ENCODE measurements around the gene BCCIP. TPM values are rescaled to one million over a fixed set of nuclear protein-coding genes. Genes with fewer than 3 reads are reported as not detected.

BCCIP gene
- polyA plus RNA-seq, 3 donors: 98.9 to 106 (median 104) TPM

GRCh38 chr10:125840955-125841354 lies 17.6 kb downstream of the BCCIP start:
- no peak for DNase-seq (ENCODE audit: low read depth in 3 of 3, low spot score in 2 of 3)

- DNase-seq (ENCODE audit: low read depth in 3 of 3, low spot score in 2 of 3): no peak
Measured at GRCh38 chr10:125843603-125844329, 20.4 kb downstream of the BCCIP start.

- no peak for DNase-seq (ENCODE audit: low read depth in 3 of 3, low spot score in 2 of 3)
Measured at GRCh38 chr10:125844751-125845221, 21.4 kb downstream of the BCCIP start.

- no peak for DNase-seq (ENCODE audit: low read depth in 3 of 3, low spot score in 2 of 3)
Measured at GRCh38 chr10:125845617-125846016, 22.3 kb downstream of the BCCIP start.

- DNase-seq (ENCODE audit: low read depth in 3 of 3, low spot score in 2 of 3): no peak
Measured at GRCh38 chr10:125846894-125847293, 23.5 kb downstream of the BCCIP start.

- no peak for DNase-seq (ENCODE audit: low read depth in 3 of 3, low spot score in 2 of 3)
Measured at GRCh38 chr10:125848371-125848770, 25.0 kb downstream of the BCCIP start.

GRCh38 chr10:125848857-125849256 lies 25.5 kb downstream of the BCCIP start:
- DNase-seq (ENCODE audit: low read depth in 3 of 3, low spot score in 2 of 3): no peak

- no peak for DNase-seq (ENCODE audit: low read depth in 3 of 3, low spot score in 2 of 3)
Measured at GRCh38 chr10:125849448-125849847, 26.1 kb downstream of the BCCIP start.

GRCh38 chr10:125850766-125851731 lies 27.7 kb downstream of the BCCIP start:
- no peak for DNase-seq (ENCODE audit: low read depth in 3 of 3, low spot score in 2 of 3)

GRCh38 chr10:125852487-125852886 lies 29.1 kb downstream of the BCCIP start:
- DNase-seq (ENCODE audit: low read depth in 3 of 3, low spot score in 2 of 3): no peak

- DNase-seq (ENCODE audit: low read depth in 3 of 3, low spot score in 2 of 3): no peak
Measured at GRCh38 chr10:125857185-125857760, 33.9 kb downstream of the BCCIP start.

- DNase-seq (ENCODE audit: low read depth in 3 of 3, low spot score in 2 of 3): no peak
Measured at GRCh38 chr10:125859128-125859817, 35.9 kb downstream of the BCCIP start.

- DNase-seq (ENCODE audit: low read depth in 3 of 3, low spot score in 2 of 3): no peak
Measured at GRCh38 chr10:125865120-125865519, 41.8 kb downstream of the BCCIP start.

GRCh38 chr10:125866421-125867029 lies 43.2 kb downstream of the BCCIP start:
- DNase-seq (ENCODE audit: low read depth in 3 of 3, low spot score in 2 of 3): no peak

- no peak for DNase-seq (ENCODE audit: low read depth in 3 of 3, low spot score in 2 of 3)
Measured at GRCh38 chr10:125868372-125868975, 45.1 kb downstream of the BCCIP start.

GRCh38 chr10:125871338-125871737 lies 48.0 kb downstream of the BCCIP start:
- DNase-seq (ENCODE audit: low read depth in 3 of 3, low spot score in 2 of 3): no peak

- DNase-seq (ENCODE audit: low read depth in 3 of 3, low spot score in 2 of 3): no peak
Measured at GRCh38 chr10:125878957-125879835, 55.9 kb downstream of the BCCIP start.

- no peak for DNase-seq (ENCODE audit: low read depth in 3 of 3, low spot score in 2 of 3)
Measured at GRCh38 chr10:125880719-125881118, 57.4 kb downstream of the BCCIP start.

GRCh38 chr10:125881192-125881591 lies 57.8 kb downstream of the BCCIP start, which contains the start of gene DHX32:
Gene DHX32, minus strand, starts transcription at chr10:125881292. Its CDS starts 468 bp downstream, at chr10:125880824.
- DNase-seq (ENCODE audit: low read depth in 3 of 3, low spot score in 2 of 3): no peak

Data from right renal cortex interstitium (tissue), 3 donors.